DMS114 treated with DMSO at 0.1 percent for 48 hours (cell line): ENCODE results near the gene LRRC36.
"Not testable (repeated sequence)": the region's sequence is repeated elsewhere in the genome, so short reads cannot be mapped to it uniquely, and the experiment has no call there.

ENCODE experiments used
- DNase-seq: peaks from one replicate; lab custom pipeline; 2025; ENCODE audit not compliant: unreplicated experiment; lab: John Stamatoyannopoulos, UW

The LRRC36 gene

DNA sequence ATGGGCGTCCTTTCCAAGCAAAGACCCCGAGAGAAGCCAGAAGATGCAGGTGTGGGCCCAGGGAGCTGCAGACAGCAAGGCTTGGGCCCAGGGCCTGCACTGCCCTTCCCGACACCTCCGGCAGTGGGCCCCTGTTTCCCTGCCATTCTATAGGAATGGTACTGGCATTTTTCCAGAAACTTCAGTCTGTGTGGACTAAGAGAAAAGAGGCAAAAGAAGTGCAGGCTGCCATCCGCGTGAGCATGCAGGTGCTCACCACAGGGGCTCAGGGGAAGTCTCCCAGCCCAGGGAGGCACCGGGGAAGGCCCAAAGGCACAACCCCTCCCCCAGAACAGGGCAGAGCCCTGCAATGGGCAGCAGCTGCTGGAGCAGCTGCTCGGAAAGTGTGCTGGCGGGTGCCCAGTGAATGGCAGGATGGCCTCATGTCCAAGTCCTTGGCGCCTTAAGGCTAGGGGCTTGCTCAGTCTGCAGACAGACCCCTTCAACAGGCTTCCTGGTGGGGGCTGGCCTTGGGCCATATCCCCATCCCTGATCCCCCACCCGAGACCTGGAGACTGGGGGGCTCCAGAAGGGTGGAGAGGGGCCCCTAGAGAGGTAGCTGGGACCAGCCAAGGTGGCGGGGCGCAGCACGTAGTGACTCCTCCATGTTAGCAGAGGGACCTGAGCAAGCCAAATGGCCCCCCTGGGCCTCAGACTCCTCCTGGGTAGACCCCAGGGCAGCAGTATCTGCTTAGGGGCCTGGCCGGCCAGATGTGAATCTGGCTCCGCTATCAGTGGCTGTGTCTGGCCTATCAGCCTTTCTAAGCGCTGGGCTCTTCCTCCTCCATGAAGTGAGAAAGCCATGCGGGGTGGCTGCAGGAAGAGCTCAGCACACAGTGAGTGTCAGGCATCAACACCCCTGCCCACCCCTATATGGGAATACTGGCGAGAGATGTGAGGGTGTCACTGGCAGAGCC lies 73.4 kb downstream of the LRRC36 start:
- DNase-seq: no peak

DNA sequence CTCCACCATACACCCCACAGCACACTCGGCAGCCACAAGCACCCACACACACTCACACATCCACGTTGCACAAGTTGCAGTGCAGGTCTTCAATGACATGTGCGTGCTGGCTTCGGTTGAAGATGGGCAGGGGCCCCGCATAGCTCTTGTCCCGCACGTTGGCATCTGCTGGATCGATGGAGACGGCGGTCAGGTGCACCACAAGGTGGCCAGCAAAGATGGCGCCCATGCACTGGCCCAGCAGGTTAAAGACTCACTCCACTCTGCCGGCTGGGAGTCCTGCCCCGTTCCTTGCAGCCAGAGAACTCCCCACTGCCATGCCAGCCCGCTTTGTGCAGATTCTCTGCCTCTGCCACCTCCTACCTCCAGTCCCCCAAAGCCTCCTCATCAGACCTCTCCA lies 74.3 kb downstream of the LRRC36 start:
- no peak for DNase-seq

DNA sequence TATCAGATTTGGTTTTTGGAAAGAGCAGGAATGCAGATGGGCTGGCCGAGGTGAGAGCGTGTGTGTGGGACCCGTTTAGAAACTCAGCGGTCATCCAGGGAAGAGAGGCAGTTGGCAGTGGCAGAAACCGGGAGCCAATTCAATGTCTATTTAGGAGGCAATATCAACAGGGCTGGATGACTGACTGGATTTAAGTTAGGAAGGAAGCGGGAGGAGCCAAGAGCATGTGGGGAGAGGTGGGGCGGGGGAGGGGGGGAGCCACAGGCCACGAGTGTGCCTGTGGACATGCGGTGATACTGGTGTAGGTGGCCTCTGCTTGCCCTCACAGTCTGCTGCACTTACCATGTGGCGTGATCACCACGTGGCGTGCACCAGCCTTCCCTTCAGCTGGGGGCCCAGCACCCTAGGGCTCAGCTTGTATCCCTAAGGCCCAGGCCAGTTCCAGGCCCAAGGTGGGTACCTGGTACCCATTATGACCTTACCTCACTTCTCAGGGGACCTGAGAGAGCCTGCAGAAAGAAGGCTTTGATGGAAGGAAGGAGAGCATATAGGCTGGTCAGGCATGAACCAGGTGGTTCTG lies 77.5 kb downstream of the LRRC36 start:
- DNase-seq: no peak

DNA sequence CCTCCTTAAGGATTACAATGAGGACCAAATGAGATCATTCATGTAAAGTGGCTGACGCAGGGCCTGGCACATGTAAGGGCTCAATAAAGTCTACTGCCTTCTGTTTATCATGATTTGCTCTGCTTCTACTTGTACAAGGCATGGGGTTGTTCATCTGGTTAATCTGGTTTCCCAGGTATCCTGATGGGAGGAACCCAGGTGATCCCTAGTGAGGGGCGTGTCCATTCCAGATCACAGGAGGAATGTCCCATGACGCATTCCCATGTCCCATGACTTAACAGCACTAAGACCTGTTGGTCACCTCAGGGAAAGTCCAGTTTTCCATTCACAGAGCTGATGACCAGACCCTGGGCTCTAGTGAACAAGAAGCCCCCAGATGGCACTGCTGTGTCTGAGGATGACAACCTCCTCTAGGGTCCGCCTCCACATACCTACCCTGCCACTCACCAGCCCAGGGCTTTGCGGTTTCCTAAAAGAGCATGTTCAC lies 78.2 kb downstream of the LRRC36 start:
- no peak for DNase-seq

DNA sequence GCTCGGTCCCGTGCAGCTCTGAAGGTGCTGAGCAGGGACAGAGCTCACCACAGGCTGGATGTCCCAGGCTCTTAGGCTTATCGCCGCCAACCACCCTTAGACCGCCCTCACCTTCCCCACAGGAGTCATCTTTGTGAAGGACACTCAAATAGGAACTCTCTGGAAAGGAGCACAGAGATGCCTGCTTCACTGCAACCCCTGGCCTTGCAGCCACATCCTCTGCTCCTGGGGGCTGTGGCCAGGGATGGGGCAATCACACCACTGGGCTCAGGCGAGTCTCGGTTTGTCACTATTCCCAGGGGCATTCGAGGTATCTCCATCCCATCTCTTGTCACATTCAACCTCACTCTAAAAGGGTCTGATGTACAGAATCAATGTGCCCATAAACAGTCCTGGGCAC lies 78.7 kb downstream of the LRRC36 start:
- DNase-seq: no peak

DNA sequence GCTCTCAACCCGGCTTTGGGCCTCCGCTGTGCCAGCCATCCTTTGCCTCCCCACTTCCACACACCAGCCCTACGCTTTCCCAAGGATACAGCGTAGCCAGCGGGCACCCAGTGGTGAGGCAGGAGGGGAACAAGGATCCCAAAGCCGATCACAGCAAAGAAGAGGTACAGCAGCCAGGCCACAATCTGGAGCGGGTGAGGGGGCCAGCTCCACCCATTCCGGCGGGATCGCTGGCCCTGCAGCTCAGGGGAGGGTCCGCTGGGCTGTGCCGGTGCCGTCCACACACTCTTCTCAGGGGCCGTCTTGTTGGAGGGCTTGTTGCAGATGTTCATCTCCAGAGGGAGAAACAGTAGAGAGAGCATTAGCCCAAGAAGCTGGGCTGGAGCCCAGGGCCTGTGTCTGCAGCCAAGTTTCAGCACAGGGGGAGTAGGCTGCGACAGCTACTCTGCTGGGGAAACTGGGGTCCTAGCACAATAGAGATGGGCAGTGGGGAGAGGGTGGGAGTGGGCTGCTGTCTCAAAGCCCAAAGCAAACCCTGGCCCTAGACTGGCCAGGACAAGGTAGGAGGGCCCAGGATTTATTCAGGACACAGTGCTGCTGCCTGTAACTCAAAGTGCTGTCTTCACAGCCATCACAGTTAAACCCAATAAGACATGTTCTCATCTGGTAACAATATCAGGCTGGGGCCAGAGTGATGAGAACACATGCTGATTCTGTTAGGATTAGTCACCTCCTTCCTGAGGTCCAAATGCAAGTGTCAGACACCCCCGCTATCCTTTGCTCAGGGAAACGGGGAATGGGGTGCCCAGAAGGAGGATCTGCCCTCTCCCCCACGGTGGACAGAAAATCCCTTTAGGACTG lies 79.7 kb downstream of the LRRC36 start:
- no peak for DNase-seq

DNA sequence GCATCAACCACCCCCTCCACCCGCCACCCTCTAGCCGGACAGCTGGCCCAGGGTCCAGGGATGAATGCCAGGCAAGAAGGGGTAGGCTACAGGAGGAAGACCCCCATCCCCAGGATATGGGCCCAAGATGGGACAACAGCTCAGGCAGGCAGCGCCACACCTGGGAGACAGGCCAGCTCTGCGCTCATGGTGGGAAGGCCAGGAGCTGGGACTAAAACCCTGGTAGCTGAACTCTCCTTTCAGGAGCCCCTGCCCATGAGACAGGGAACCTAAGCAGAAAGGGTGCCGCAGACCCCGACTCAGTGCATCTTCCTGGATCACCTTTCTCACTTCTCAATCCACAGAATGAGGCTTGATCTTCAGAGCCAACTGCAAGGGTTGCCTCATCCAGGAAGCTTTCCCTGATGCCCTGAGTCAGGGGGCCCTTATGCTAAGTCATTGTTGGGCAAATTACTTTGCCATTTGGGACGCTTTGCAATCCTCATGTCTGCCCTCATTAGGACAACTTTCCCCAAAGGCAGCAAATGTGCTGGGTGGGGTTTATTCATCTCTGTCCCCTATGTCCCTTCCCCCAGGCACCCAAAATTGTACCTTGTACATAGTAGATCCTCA lies 80.7 kb downstream of the LRRC36 start:
- DNase-seq: no peak

DNA sequence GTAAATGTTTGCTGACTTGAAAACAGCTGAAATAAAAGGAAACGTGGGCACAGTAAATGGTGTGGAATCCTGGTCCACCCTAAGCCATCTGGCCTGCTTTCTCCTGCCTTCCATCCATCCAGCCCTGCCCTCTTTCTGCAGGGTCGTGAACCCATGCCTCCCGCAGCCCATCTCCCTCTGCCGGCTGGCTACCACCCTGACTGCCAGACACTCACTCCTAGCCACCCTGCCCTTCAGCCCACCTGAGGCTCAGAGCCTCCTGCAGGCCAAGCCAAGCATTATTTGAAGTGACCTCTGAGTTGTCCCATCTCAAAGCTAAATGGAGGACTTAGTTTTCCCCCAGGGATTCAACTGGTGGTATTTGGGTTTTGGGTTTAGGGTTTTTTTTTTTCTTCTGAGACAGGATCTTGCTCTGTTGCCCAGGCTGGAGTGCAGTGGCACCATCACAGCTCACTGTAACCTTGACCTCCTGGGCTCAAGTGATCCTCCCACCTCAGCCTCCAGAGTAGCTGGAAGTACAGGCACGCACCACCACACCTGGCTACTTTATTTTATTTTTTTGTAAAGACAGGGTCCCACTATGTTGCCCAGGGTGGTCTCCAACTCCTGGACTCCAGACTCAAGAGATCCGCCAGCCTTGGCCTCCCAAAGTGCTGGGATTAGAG lies 81.3 kb downstream of the LRRC36 start:
- DNase-seq: no peak

DNA sequence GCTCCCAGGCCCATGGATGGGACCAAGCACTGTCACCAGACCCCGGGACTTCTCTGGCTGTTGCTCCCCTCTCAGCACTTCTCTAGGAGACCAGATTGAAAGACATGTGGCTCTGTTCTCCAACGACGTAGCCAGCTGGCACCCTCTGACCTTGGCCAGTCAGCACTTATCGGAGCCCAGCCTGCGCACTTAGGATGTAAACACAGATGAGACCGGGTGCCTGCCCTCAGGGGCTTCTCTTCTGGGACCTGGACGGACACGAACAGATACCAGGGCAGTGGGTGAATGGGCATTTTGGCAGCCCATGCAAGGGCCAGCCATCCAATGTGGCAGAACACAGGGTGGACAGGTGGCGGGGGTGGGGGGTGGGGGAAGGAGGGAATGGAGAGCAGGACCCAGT lies 83.0 kb downstream of the LRRC36 start:
- no peak for DNase-seq

DNA sequence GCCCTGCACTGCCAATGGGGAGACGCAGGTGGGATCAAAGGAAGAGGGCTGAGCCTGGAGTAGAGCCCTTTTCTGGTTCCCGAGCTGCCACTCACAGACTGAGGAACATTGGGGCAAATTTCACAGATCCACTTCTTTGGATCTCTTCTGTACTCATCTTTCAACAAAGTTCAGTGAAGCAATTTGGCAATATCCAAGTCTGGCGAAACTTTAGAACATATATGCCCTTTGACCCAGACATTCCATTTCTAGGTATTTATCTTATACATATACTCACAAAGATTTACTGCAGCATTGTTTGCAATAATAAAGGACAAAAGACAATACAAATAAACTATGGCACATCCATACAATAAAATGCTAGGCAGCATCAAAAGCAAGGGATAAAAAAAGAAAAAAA lies 84.7 kb downstream of the LRRC36 start:
- no peak for DNase-seq

DNA sequence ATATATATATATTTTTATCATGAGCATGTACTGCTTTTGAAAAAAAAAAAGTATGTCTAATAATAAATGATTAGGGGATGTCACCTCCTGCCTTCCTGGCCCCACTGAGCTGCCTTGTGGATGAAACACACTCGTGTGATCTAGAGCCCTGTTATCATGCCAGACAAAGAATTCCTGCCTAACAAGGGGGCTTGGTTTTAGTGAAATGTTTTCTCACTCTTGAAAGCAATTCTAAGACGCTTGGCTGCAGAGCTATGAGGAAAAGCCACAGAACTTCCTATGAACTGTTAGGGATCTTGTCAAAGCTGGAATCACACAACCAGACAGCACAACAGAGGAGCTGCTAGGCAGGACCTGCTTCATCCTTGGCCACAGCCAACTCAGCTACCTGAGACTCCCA lies 85.7 kb downstream of the LRRC36 start:
- no peak for DNase-seq

DNA sequence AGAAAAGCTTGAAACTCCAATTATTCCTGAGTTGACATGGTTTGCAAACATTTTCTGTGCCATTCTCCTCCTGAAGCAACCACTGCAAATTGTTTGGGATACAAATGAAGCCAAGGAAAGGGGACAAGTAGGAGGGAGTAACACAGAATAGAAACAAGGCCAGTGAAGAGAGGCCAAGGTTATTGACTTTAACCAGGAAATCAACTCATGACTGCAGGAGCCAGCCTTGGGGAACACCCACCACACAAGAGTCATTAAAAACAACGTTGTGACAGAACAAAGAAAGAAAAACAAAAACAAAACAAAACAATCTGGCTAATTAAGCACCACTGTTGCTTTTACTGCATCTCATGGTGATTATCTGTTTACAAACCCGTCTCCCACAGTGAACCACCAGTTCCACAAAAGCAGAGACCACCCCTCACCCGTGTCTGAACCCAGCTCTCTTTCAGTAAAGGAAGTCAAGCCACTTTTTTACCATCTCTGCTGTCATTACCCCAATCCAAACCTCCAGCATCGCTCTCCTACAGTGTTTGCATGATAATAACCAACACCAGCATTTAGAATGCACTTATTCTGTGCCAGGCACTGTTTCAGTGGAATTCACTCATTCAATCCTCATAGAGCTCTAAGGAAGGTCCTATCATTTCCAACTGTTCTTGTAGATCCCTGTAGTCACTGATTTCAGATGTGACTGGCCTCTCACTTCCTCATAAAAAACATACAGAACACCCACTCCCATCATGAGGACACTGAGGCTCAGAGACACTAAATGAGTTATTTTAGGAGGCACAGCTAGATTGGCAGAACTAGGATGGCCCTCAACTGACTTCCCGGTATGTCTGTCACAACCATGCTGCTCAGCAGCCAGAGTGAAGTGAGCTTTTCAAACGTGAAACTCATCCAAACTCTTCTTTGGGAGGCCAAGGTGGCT lies 87.6 kb downstream of the LRRC36 start:
- no peak for DNase-seq

DNA sequence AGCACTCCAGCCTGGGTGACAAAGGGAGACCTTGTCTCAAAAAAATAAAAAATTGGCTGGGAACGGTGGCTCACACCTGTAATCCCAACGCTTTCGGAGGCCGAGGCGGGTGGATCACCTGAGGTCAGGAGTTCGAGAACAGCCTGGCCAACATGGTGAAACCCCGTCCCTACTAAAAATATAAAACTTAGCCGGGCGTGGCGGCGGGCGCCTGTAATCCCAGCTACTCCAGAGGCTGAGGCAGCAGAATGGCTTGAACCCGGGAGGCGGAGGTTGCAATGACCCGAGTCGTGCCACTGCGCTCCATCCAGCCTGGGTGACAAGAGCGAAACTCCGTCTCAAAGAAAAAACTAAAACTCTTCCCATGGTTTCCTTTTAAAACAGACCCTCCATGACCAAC lies 88.8 kb downstream of the LRRC36 start:
- DNase-seq: not testable (repeated sequence)

DNA sequence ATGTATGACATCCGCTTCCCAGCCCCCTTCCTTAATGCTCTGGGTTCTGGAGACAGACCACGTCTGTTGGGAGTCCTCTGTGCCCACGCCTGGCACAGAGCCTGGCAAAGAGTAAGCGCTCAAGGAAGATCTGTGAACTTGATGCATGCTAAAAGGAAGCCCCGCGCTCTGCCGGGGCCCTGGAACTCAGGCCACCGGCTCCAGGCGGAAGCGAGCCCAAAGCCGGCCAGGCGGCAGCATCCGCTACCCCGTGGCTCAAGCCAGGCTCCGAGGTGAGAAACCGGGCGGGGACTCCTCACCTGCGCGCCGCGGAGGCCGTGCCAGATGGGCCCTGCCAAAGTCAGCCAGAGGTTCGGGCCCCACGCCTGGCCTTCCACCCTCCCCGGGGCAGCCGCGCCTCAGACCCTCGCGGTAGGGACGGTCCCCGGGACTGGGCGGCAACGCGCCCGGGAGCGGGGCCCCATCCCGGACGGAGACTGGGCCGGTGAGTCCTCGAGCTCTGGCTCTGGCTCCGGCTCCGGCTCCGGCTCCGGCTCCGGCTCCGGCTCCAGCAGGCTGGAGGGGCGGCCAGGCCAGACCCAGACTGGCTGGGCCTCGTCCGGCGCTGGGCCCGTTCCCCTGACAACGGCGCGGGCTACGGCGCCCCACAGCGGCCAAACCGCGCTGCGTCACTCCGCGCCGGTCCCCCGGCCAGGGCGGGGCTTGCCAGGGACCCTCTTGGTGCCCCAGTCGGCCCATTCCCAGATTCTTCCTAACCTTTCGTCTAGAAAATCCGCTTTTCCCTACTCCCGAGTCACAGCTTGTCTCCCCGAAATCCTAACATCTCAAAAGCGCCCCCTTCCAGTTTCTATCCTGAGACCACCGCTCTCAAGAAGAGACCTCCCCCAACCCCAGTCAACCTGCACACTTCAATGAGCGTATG lies 89.5 kb downstream of the LRRC36 start, which contains the start of gene ZDHHC1:
Gene ZDHHC1 (minus strand): TSS at position 606 of the 922 bp plus-strand sequence. CDS start 8,702 bp downstream, outside the sequence.
- DNase-seq: peak; percentile 32

DNA sequence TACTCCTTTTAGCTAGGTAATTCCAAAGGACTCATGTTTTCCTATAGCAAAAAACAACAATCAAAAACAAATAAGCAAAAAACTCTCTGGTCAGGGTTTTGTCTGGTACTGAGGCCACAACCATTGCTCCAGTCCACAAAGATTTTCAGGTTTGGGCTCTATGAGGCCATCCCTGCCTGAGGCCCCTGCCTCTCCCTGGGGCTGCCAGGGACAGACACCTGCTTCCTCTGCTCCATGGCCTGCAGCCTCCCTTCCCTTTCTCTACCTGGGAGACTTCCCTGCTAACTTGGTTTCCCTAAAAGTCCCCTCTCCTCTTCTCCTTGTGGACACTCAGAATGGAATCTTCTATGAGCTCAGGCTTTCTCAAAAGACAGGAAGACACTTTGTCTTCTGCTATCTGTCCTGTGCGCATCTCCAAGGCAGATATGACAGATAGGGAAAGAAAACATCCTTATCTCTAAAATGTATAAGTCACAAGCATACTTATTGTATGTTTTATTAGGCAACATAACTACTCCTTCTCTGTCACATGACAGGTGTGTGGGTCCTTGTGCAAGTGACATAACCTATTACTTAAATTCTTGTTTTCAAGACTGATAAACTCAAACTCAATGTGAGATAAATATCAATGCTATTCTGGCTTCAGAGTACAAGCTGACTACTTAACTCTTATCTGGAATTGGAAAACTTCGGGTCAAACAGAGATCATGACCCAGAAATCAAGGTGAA lies 90.9 kb downstream of the LRRC36 start:
- DNase-seq: no peak

DNA sequence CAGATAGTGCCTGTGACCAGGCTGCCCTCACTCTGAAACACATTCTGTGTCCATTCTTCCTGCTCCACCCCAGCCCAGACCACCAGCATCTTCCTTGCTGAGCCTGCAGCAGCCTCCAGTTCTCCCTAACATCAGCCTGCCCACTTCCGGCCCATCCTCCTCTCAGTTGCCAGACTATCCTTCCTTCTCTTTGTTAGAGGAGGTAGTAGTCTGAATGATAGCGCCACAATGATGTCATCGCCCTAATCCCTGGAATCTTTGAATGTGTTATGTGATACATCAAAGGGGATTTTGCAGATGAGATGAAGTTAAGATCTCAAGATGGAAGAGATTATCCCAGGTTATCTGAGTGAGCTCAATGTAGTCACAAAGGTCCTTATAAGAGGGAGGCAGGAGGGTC lies 92.9 kb downstream of the LRRC36 start:
- no peak for DNase-seq

DNA sequence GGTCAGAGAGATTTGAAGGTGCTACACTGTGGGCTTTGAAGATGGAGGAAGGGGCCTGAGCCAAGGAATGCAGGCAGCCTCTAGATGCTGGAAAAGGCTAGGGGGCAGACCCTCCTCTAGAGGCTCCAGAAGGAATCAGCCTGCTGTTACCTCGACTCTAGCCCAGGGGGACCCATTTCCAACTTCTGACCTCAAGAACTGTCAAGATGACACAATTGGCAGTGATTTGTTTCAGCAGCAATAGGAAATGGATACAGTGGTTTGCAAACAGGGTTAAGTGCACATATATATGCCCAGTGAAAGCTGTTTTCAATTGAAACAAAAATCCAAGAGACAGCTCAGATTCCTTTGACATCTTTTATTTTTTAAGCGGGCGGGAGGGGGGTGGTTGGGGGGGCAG lies 93.3 kb downstream of the LRRC36 start:
- DNase-seq: no peak

DNA sequence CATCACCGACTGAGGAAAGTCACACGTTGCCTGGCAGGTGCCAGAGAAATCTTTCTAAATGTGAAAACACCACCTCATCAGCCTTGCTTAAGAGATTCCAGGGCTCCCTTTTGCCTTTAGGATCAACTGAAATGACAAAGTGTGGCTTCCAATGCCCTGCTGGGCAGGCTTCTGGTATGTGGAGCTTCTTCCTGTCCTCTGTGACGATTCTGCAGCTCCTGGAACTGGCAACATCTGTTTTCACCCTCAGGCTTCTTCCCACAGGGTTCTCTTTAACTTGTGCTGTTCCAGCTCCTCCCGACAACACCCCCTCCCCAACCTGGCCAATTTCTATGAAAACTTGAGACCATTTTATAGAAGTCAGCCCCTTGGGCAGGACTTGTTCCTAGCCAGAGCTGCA lies 94.4 kb downstream of the LRRC36 start:
- no peak for DNase-seq
